ENCODE results near the gene MCM9.

MCM9 gene

GRCh38 chr6:118912646-118913045, 22.3 kb downstream of the MCM9 start:
- H3K4me2 ChIP-seq (ENCODE audit: low read length) = no peak overlapping the region
- no peaks in the 10 kb centered on the region for H4K20me1 ChIP-seq (ENCODE audit: control insufficient read depth, insufficient read depth, low read depth, low read length)
- TF ChIP-seq CTCF (IDR thresholded peaks at IDR 0.05; ENCODE audit: low read depth, low read length, poor library complexity, severe bottlenecking) = no peak
- TF ChIP-seq EZH2phosphoT487 (IDR thresholded peaks at IDR 0.05; ENCODE audit: borderline replicate concordance, low read length) = no peak
- no peaks in the 10 kb centered on the region for H3K9me2 ChIP-seq (replicated peaks; ENCODE audit: control insufficient read depth, low read length)
- no peak overlapping the region for H3K4me3 ChIP-seq (ENCODE audit: low read length)
- 0 out of 2 replicates have a peak, but pooled peaks cover 4% of the 10 kb centered on the region for H3F3A ChIP-seq (ENCODE audit: control insufficient read depth, insufficient read depth)
- peaks cover 81% of the 10 kb centered on the region for H3K36me3 ChIP-seq (ENCODE audit: control insufficient read depth, low read length)
- no peaks in the 10 kb centered on the region for H3K27me3 ChIP-seq (ENCODE audit: control insufficient read depth, low read length)
- H3K9me3 ChIP-seq (ENCODE audit: control insufficient read depth, insufficient read depth, low read length) = no peaks in the 10 kb centered on the region
- no peaks in the 10 kb centered on the region for H3K79me2 ChIP-seq (ENCODE audit: control insufficient read depth, low read length)
- no peak overlapping the region for H3K27ac ChIP-seq (ENCODE audit: low read depth, low read length)
- H3K4me1 ChIP-seq (ENCODE audit: control insufficient read depth, low read length) = no peaks in the 10 kb centered on the region

GRCh38 chr6:118908441-118908840, 26.5 kb downstream of the MCM9 start:
- peaks cover 91% of the 10 kb centered on the region for H3K36me3 ChIP-seq (ENCODE audit: control insufficient read depth, low read length)
- no peak overlapping the region for H3K27ac ChIP-seq (ENCODE audit: low read depth, low read length)
- no peaks in the 10 kb centered on the region for H4K20me1 ChIP-seq (ENCODE audit: control insufficient read depth, insufficient read depth, low read depth, low read length)
- no peaks in the 10 kb centered on the region for H3K27me3 ChIP-seq (ENCODE audit: control insufficient read depth, low read length)
- H3K9me2 ChIP-seq (replicated peaks; ENCODE audit: control insufficient read depth, low read length) = no peaks in the 10 kb centered on the region
- H3F3A ChIP-seq (ENCODE audit: control insufficient read depth, insufficient read depth) = 0 out of 2 replicates have a peak, but pooled peaks cover 4% of the 10 kb centered on the region
- H3K4me2 ChIP-seq (ENCODE audit: low read length) = no peak overlapping the region
- no peaks in the 10 kb centered on the region for H3K9me3 ChIP-seq (ENCODE audit: control insufficient read depth, insufficient read depth, low read length)
- H3K4me1 ChIP-seq (ENCODE audit: control insufficient read depth, low read length) = no peaks in the 10 kb centered on the region
- no peak for TF ChIP-seq EZH2phosphoT487 (IDR thresholded peaks at IDR 0.05; ENCODE audit: borderline replicate concordance, low read length)
- TF ChIP-seq CTCF (IDR thresholded peaks at IDR 0.05; ENCODE audit: low read depth, low read length, poor library complexity, severe bottlenecking) = no peak
- H3K4me3 ChIP-seq (ENCODE audit: low read length) = no peak overlapping the region
- peaks cover 22% of the 10 kb centered on the region for H3K79me2 ChIP-seq (ENCODE audit: control insufficient read depth, low read length)

GRCh38 chr6:118905851-118906250, 29.1 kb downstream of the MCM9 start:
- Histone ChIP-seq H3K4me3 (ENCODE audit: low read length) (no peak overlapping the region), H3K4me2 (ENCODE audit: low read length) (no peak overlapping the region), H3F3A (ENCODE audit: control insufficient read depth, insufficient read depth) (0 out of 2 replicates have a peak, but pooled peaks cover 4% of the 10 kb centered on the region), H3K27ac (ENCODE audit: low read depth, low read length) (no peak overlapping the region), H3K36me3 (ENCODE audit: control insufficient read depth, low read length) (peaks cover 96% of the 10 kb centered on the region), H3K27me3 (ENCODE audit: control insufficient read depth, low read length) (no peaks in the 10 kb centered on the region), H3K9me2 (replicated peaks; ENCODE audit: control insufficient read depth, low read length) (no peaks in the 10 kb centered on the region), H3K4me1 (ENCODE audit: control insufficient read depth, low read length) (peaks cover 3% of the 10 kb centered on the region; the same call in 1 of the 2 replicates), H4K20me1 (ENCODE audit: control insufficient read depth, insufficient read depth, low read depth, low read length) (0 out of 2 replicates have a peak, but pooled peaks cover 5% of the 10 kb centered on the region), H3K79me2 (ENCODE audit: control insufficient read depth, low read length) (peaks cover 48% of the 10 kb centered on the region), H3K9me3 (ENCODE audit: control insufficient read depth, insufficient read depth, low read length) (no peaks in the 10 kb centered on the region)
- TF ChIP-seq EZH2phosphoT487 (IDR thresholded peaks at IDR 0.05; ENCODE audit: borderline replicate concordance, low read length) (no peak), CTCF (IDR thresholded peaks at IDR 0.05; ENCODE audit: low read depth, low read length, poor library complexity, severe bottlenecking) (no peak)
